NCI-H2029 (cell line): ENCODE data around the gene ZNF644.
A peak's percentile ranks its signal among the peaks of the same experiment; 100 is the strongest.

ENCODE experiments used
- DNase-seq: peaks from one replicate; lab custom pipeline; 2025; lab: John Stamatoyannopoulos, UW

Gene ZNF644

GRCh38 chr1:91020967-91021685 is 709 bp downstream of the ZNF644 start:
- DNase-seq, result peak; percentile 76

GRCh38 chr1:91020486-91020885 is 1.3 kb downstream of the ZNF644 start:
- no peak for DNase-seq

- DNase-seq, result no peak
Observed at GRCh38 chr1:91018006-91018405, 3.8 kb downstream of the ZNF644 start.

- DNase-seq, result peak; percentile 44
Observed at GRCh38 chr1:91015794-91016550, 5.9 kb downstream of the ZNF644 start.

- DNase-seq, result no peak
Observed at GRCh38 chr1:91015358-91015780, 6.5 kb downstream of the ZNF644 start.

- DNase-seq, result peak; percentile 13
Observed at GRCh38 chr1:91014475-91014874, 7.4 kb downstream of the ZNF644 start.

- no peak for DNase-seq
Observed at GRCh38 chr1:91013302-91013701, 8.5 kb downstream of the ZNF644 start.

GRCh38 chr1:91012196-91012595 is 9.6 kb downstream of the ZNF644 start:
- DNase-seq, result peak; percentile 49

- peak; percentile 69 for DNase-seq
Observed at GRCh38 chr1:91011726-91012125, 10.1 kb downstream of the ZNF644 start.

GRCh38 chr1:91007827-91008226 is 14.0 kb downstream of the ZNF644 start:
- no peak for DNase-seq

GRCh38 chr1:91007092-91007491 is 14.7 kb downstream of the ZNF644 start:
- DNase-seq, result no peak

- no peak for DNase-seq
Observed at GRCh38 chr1:91006113-91006908, 15.5 kb downstream of the ZNF644 start.

GRCh38 chr1:91005285-91005684 is 16.6 kb downstream of the ZNF644 start:
- DNase-seq, result no peak

- DNase-seq, result no peak
Observed at GRCh38 chr1:91004145-91004544, 17.7 kb downstream of the ZNF644 start.

- no peak for DNase-seq
Observed at GRCh38 chr1:90996742-90997413, 25.0 kb downstream of the ZNF644 start.

GRCh38 chr1:90995311-90995894 is 26.4 kb downstream of the ZNF644 start:
- DNase-seq, result no peak

- DNase-seq, result no peak
Observed at GRCh38 chr1:90994461-90994860, 27.4 kb downstream of the ZNF644 start.

- DNase-seq, result no peak
Observed at GRCh38 chr1:90993245-90993644, 28.6 kb downstream of the ZNF644 start.

GRCh38 chr1:90990779-90991178 is 31.1 kb downstream of the ZNF644 start:
- no peak for DNase-seq

- no peak for DNase-seq
Observed at GRCh38 chr1:90989990-90990389, 31.8 kb downstream of the ZNF644 start.

GRCh38 chr1:90989302-90989701 is 32.5 kb downstream of the ZNF644 start:
- DNase-seq, result no peak

- DNase-seq, result no peak
Observed at GRCh38 chr1:90987841-90988240, 34.0 kb downstream of the ZNF644 start.
